Transverse colon (tissue), 3 donors: Measurements from ENCODE around the gene RIN3.

ENCODE experiments used
- CTCF ChIP-seq, 5 experiments: fragments of 200-600 bp in 3 of 5; fragments of 450-650 bp in 2 of 5; sonication (generic) in 3 of 5; IDR thresholded peaks; 1 replicate in 2 of 5; 2 replicates in 3 of 5; pipeline ENCODE4 v1.5.1; 2016 to 2017; ENCODE audit warnings: antibody characterized with exemption in 5 of 5, inconsistent platforms in 3 of 5, mild to moderate bottlenecking in 2 of 5, moderate library complexity in 1 of 5
- POLR2A ChIP-seq: fragments of 450-650 bp; IDR thresholded peaks from one replicate; pipeline ENCODE4 v1.6.1; 2016; ENCODE audit warnings: antibody characterized with exemption, mild to moderate bottlenecking, moderate library complexity

GRCh38 chr14:92638904-92639303 lies 125.3 kb downstream of the RIN3 start:
- TF ChIP-seq CTCF (IDR thresholded peaks at IDR 0.05) (no peak), POLR2A (no peak)
